K562 (cell line): ENCODE data around the gene CCDC138.

Experiments used
- CUX1 ChIP-seq: fragments of 200-800 bp; sonication (Bioruptor generic); IDR thresholded peaks from 2 replicates; pipeline ENCODE4 v1.6.1; 2016; ENCODE audit warnings: missing genetic modification characterization, missing compliant biosample characterization
- GATA2 ChIP-seq: sonication (generic); formaldehyde crosslinking; IDR thresholded peaks from 2 replicates; pipeline ENCODE4 v1.4.0; 2020; ENCODE audit warnings: mild to moderate bottlenecking, missing genetic modification reagents
- POLR2AphosphoS5 ChIP-seq: IDR thresholded peaks from 2 replicates; pipeline ENCODE4 v1.6.1; 2011; ENCODE audit warnings: mild to moderate bottlenecking, low read depth, low read length, moderate library complexity; ENCODE audit not compliant: control insufficient read depth, insufficient read depth
- SP2 ChIP-seq: IDR thresholded peaks from 2 replicates; pipeline ENCODE4 v1.6.1; 2011; ENCODE audit warnings: mild to moderate bottlenecking, low read depth, low read length, moderate library complexity; ENCODE audit not compliant: poor library complexity, severe bottlenecking; ENCODE audit errors: extremely low read depth
- USF2 ChIP-seq: sonication (generic); formaldehyde crosslinking; IDR thresholded peaks from 2 replicates; pipeline ENCODE4 v1.5.0; 2020; ENCODE audit warnings: missing genetic modification reagents

GRCh38 chr2:108910011-108910431, 123.5 kb downstream of the CCDC138 start:
- TF ChIP-seq POLR2AphosphoS5: no peak
- no peak for TF ChIP-seq CUX1 (CRISPR knock-in tag)
- TF ChIP-seq SP2: no peak
- TF ChIP-seq GATA2: no peak
- no peak for TF ChIP-seq USF2 (CRISPR knock-in tag)
